Endometrial microvascular endothelial cells (primary cell): Measurements from ENCODE around the gene ZFAND3. TPM values are rescaled to one million over a fixed set of nuclear protein-coding genes. Genes with fewer than 3 reads are reported as not detected.
"Not testable (repeated sequence)": the region's sequence is repeated elsewhere in the genome, so short reads cannot be mapped to it uniquely, and the experiment has no call there.

Experiments
- in situ Hi-C: cut with HindIII; loops from 2 replicates; pipeline ENCODE4 v1.10.0; 2017; ENCODE audit warnings: low sequenced_read_pairs, low pct_unique_long_range_greater_than_20kb; ENCODE audit errors: inconsistent ontology term
- total RNA-seq: library from RNA; depleted of rRNA; stranded (reverse); fragments of >200 nt; gene quantifications from one replicate; pipeline ENCODE4 v1.2.3, GENCODE V29; 2015; ENCODE audit errors: inconsistent ontology term

The ZFAND3 gene
- total RNA-seq, 1 donor from 2014 or later, result 20.5 TPM

GRCh38 chr6:37981626-37982025, 162.1 kb downstream of the ZFAND3 start:
- in situ Hi-C loops, result no loop called here

GRCh38 chr6:37982317-37982716, 162.8 kb downstream of the ZFAND3 start:
- in situ Hi-C loops, result no loop called here

GRCh38 chr6:37983720-37984501, 164.4 kb downstream of the ZFAND3 start:
- in situ Hi-C loops, result no loop called here

GRCh38 chr6:37984578-37984977, 165.1 kb downstream of the ZFAND3 start:
- in situ Hi-C loops, result no loop called here

GRCh38 chr6:37985355-37985754, 165.8 kb downstream of the ZFAND3 start:
- in situ Hi-C loops, result no loop called here

GRCh38 chr6:37987018-37987417, 167.5 kb downstream of the ZFAND3 start:
- in situ Hi-C loops, result no loop called here

- in situ Hi-C loops, result no loop called here
Observed at GRCh38 chr6:37987559-37987958, 168.0 kb downstream of the ZFAND3 start.

GRCh38 chr6:37988127-37988526, 168.6 kb downstream of the ZFAND3 start:
- in situ Hi-C loops, result no loop called here

GRCh38 chr6:37988696-37989095, 169.2 kb downstream of the ZFAND3 start:
- in situ Hi-C loops, result no loop called here

- in situ Hi-C loops, result no loop called here
Observed at GRCh38 chr6:37990762-37991525, 171.4 kb downstream of the ZFAND3 start.

GRCh38 chr6:37992749-37993148, 173.2 kb downstream of the ZFAND3 start:
- in situ Hi-C loops, result no loop called here

GRCh38 chr6:37993194-37993593, 173.7 kb downstream of the ZFAND3 start:
- in situ Hi-C loops, result not testable (repeated sequence)

- in situ Hi-C loops, result no loop called here
Observed at GRCh38 chr6:37993596-37993995, 174.1 kb downstream of the ZFAND3 start.

GRCh38 chr6:37994223-37994622, 174.7 kb downstream of the ZFAND3 start:
- in situ Hi-C loops, result no loop called here

- in situ Hi-C loops, result no loop called here
Observed at GRCh38 chr6:37998366-37998765, 178.8 kb downstream of the ZFAND3 start.

GRCh38 chr6:38001386-38001785, 181.9 kb downstream of the ZFAND3 start:
- in situ Hi-C loops, result no loop called here

- in situ Hi-C loops, result no loop called here
Observed at GRCh38 chr6:38004908-38005307, 185.4 kb downstream of the ZFAND3 start.

- in situ Hi-C loops, result no loop called here
Observed at GRCh38 chr6:38011937-38012336, 192.4 kb downstream of the ZFAND3 start.

- in situ Hi-C loops, result no loop called here
Observed at GRCh38 chr6:38012573-38012972, 193.0 kb downstream of the ZFAND3 start.

GRCh38 chr6:38015341-38015740, 195.8 kb downstream of the ZFAND3 start:
- in situ Hi-C loops, result no loop called here
